ENCODE data around the gene CSTPP1.

CSTPP1 gene

GRCh38 chr11:47052576-47052975, 116.0 kb downstream of the CSTPP1 start:
- ATAC-seq = no peak

GRCh38 chr11:47055534-47055933, 119.0 kb downstream of the CSTPP1 start:
- ATAC-seq = no peak
- no peak for TF ChIP-seq POU6F1 (CRISPR knock-in tag; IDR thresholded peaks at IDR 0.05; ENCODE audit: borderline replicate concordance, low read depth)
- no peak for TF ChIP-seq ARNTL (CRISPR knock-in tag; IDR thresholded peaks at IDR 0.05; ENCODE audit: borderline replicate concordance, low read depth)
- TF ChIP-seq SNAI2 (CRISPR knock-in tag; IDR thresholded peaks at IDR 0.05) = no peak
- no peak for TF ChIP-seq ZNF565 (CRISPR knock-in tag; conservative IDR thresholded peaks at IDR 0.05; ENCODE audit: low read depth)
- no peak for TF ChIP-seq CSDC2 (CRISPR knock-in tag; IDR thresholded peaks at IDR 0.05)
- no peak for TF ChIP-seq RARB (CRISPR knock-in tag; IDR thresholded peaks at IDR 0.05)
- no peak for TF ChIP-seq TOX (CRISPR knock-in tag; IDR thresholded peaks at IDR 0.05; ENCODE audit: borderline replicate concordance)
- TF ChIP-seq ISL1 (CRISPR knock-in tag; IDR thresholded peaks at IDR 0.05) = no peak
- no peak for TF ChIP-seq GLIS3 (CRISPR knock-in tag; IDR thresholded peaks at IDR 0.05)
- no peak for TF ChIP-seq ZNF70 (CRISPR knock-in tag; IDR thresholded peaks at IDR 0.05)
- no peak for TF ChIP-seq ZC3H10 (CRISPR knock-in tag; IDR thresholded peaks at IDR 0.05)
- no peak for TF ChIP-seq OSR1 (CRISPR knock-in tag; IDR thresholded peaks at IDR 0.05)
- no peak for TF ChIP-seq PATZ1 (CRISPR knock-in tag; IDR thresholded peaks at IDR 0.05; ENCODE audit: borderline replicate concordance)
- TF ChIP-seq CREB5 (CRISPR knock-in tag; IDR thresholded peaks at IDR 0.05; ENCODE audit: low read depth) = no peak
- TF ChIP-seq BACH2 (CRISPR knock-in tag; IDR thresholded peaks at IDR 0.05; ENCODE audit: borderline replicate concordance) = no peak
- TF ChIP-seq TSHZ2 (CRISPR knock-in tag; IDR thresholded peaks at IDR 0.05) = no peak

More at GRCh38 chr11:47052576-47052975, 116.0 kb downstream of the CSTPP1 start:
- TF ChIP-seq PATZ1 (CRISPR knock-in tag; IDR thresholded peaks at IDR 0.05; ENCODE audit: borderline replicate concordance) = no peak
- TF ChIP-seq ISL1 (CRISPR knock-in tag; IDR thresholded peaks at IDR 0.05) = peak; percentile 76
- TF ChIP-seq POU6F1 (CRISPR knock-in tag; IDR thresholded peaks at IDR 0.05; ENCODE audit: borderline replicate concordance, low read depth) = no peak
- TF ChIP-seq SNAI2 (CRISPR knock-in tag; IDR thresholded peaks at IDR 0.05) = no peak
- no peak for TF ChIP-seq TSHZ2 (CRISPR knock-in tag; IDR thresholded peaks at IDR 0.05)
- no peak for TF ChIP-seq OSR1 (CRISPR knock-in tag; IDR thresholded peaks at IDR 0.05)
